Activated CD4-positive, alpha-beta T cell treated with anti-CD3 and anti-CD28 coated beads for 24 hours (primary cell): ENCODE results near the gene CXCL9.
"Not testable (repeated sequence)": the region's sequence is repeated elsewhere in the genome, so short reads cannot be mapped to it uniquely, and the experiment has no call there.

ENCODE experiments used
- DNase-seq, 2 donors: peaks; one replicate each; pipeline ENCODE4 v3.0.0-alpha.2; 2020; ENCODE audit warnings: low read depth in 2 of 2

The CXCL9 gene

GRCh38 chr4:75954811-75955210, 52.5 kb downstream of the CXCL9 start:
- DNase-seq: not testable (repeated sequence)

- DNase-seq: no peak
These were observed 53.8 kb downstream of the CXCL9 start for GRCh38 chr4:75953509-75953908.
